G401 (cell line): Measurements from ENCODE around the gene ALOXE3. TPM values are rescaled to one million over a fixed set of nuclear protein-coding genes. Genes with fewer than 3 reads are reported as not detected.

Source experiments
- DNase-seq: peaks from one replicate; pipeline ENCODE4 v3.0.0-alpha.2; 2015; ENCODE audit warnings: low spot score
- in situ Hi-C: cut with HindIII; loops from 2 replicates; pipeline ENCODE4 v1.10.0; 2016; ENCODE audit warnings: low sequenced_read_pairs, mixed read lengths
- total RNA-seq: library from RNA; depleted of rRNA; stranded (reverse); fragments of >200 nt; shearing (Covaris generic); gene quantifications from 2 replicates; pipeline ENCODE4 v1.2.3, GENCODE V29; 2014; rRNA removed

Gene ALOXE3
- 0.85 TPM in 1 of 2 replicates, not detected in the other for total RNA-seq

- peak; percentile 75 for DNase-seq
- in situ Hi-C loops: no loop called here
These were observed at the start of gene ALOXE3 for GRCh38 chr17:8117980-8118768. Gene ALOXE3, minus strand, starts transcription at chr17:8118514. Its CDS starts 524 bp downstream, at chr17:8117990.

- DNase-seq: no peak
- in situ Hi-C loops: no loop called here
These were observed 49.2 kb upstream of the ALOXE3 start for GRCh38 chr17:8167526-8167925.

- in situ Hi-C loops: no loop called here
- no peak for DNase-seq
These were observed 48.4 kb upstream of the ALOXE3 start for GRCh38 chr17:8166731-8167130.

- in situ Hi-C loops: no loop called here
These were observed 46.5 kb upstream of the ALOXE3 start for GRCh38 chr17:8164815-8165131.

GRCh38 chr17:8163978-8164814 lies 45.9 kb upstream of the ALOXE3 start:
- peak; percentile 74 for DNase-seq
- in situ Hi-C loops: no loop called here

More at GRCh38 chr17:8164815-8165131, 46.5 kb upstream of the ALOXE3 start:
- DNase-seq: no peak

GRCh38 chr17:8162997-8163977 lies 45.0 kb upstream of the ALOXE3 start:
- DNase-seq: peak; percentile 54
- in situ Hi-C loops: no loop called here

GRCh38 chr17:8162233-8162996 lies 44.1 kb upstream of the ALOXE3 start, which contains the start of gene VAMP2:
Gene VAMP2, minus strand, starts transcription at chr17:8162948. Its CDS starts 69 bp downstream, at chr17:8162879.
- in situ Hi-C loops: no loop called here
- peak; percentile 67 for DNase-seq

- in situ Hi-C loops: no loop called here
- DNase-seq: no peak
These were observed 43.2 kb upstream of the ALOXE3 start for GRCh38 chr17:8161289-8162232.

- no peak for DNase-seq
- in situ Hi-C loops: no loop called here
These were observed 42.5 kb upstream of the ALOXE3 start for GRCh38 chr17:8160741-8161221.

- no peak for DNase-seq
- in situ Hi-C loops: no loop called here
These were observed 41.9 kb upstream of the ALOXE3 start for GRCh38 chr17:8160224-8160577.

GRCh38 chr17:8159459-8160223 lies 41.3 kb upstream of the ALOXE3 start:
- DNase-seq: no peak
- in situ Hi-C loops: no loop called here

- in situ Hi-C loops: no loop called here
These were observed 40.7 kb upstream of the ALOXE3 start for GRCh38 chr17:8159032-8159400.

GRCh38 chr17:8158267-8159031 lies 40.1 kb upstream of the ALOXE3 start:
- DNase-seq: peak; percentile 91
- in situ Hi-C loops: no loop called here

More at GRCh38 chr17:8159032-8159400, 40.7 kb upstream of the ALOXE3 start:
- DNase-seq: no peak

- in situ Hi-C loops: no loop called here
These were observed 38.1 kb upstream of the ALOXE3 start for GRCh38 chr17:8156246-8156992.

GRCh38 chr17:8155996-8156245 lies 37.6 kb upstream of the ALOXE3 start:
- in situ Hi-C loops: no loop called here
- DNase-seq: no peak

More at GRCh38 chr17:8156246-8156992, 38.1 kb upstream of the ALOXE3 start:
- DNase-seq: peak; percentile 100
